Smooth muscle cell (in vitro differentiated cells): ENCODE results near the gene SNIP1. TPM values are rescaled to one million over a fixed set of nuclear protein-coding genes. Genes with fewer than 3 reads are reported as not detected.
"Not testable (repeated sequence)": the region's sequence is repeated elsewhere in the genome, so short reads cannot be mapped to it uniquely, and the experiment has no call there.

Experiments used
- DNase-seq: peaks from one replicate; lab custom pipeline; 2025; ENCODE audit not compliant: unreplicated experiment; lab: John Stamatoyannopoulos, UW
- H2AFZ ChIP-seq: fragments of 200-600 bp; sonication (generic); 2 replicates; pipeline ENCODE4 v1.6.0; 2016; ENCODE audit warnings: antibody characterized with exemption, low read depth, mild to moderate bottlenecking
- H3F3A ChIP-seq: fragments of 200-600 bp; sonication (generic); 2 replicates; pipeline ENCODE4 v1.6.0; 2017; ENCODE audit warnings: antibody characterized with exemption, low read depth
- H3K27ac ChIP-seq: fragments of 200-600 bp; sonication (generic); 2 replicates; pipeline ENCODE4 v1.5.1; 2016; ENCODE audit warnings: low read depth, mild to moderate bottlenecking
- H3K27me3 ChIP-seq: fragments of 200-600 bp; sonication (generic); 2 replicates; pipeline ENCODE4 v1.6.1; 2016; ENCODE audit warnings: low read depth, mild to moderate bottlenecking
- H3K36me3 ChIP-seq: fragments of 200-600 bp; sonication (generic); 2 replicates; pipeline ENCODE4 v1.5.1; 2016; ENCODE audit warnings: low read depth
- H3K4me1 ChIP-seq: fragments of 200-600 bp; sonication (generic); 2 replicates; pipeline ENCODE4 v1.5.1; 2016; ENCODE audit warnings: low read depth
- H3K4me2 ChIP-seq: fragments of 200-600 bp; sonication (generic); 2 replicates; pipeline ENCODE4 v1.6.0; 2016; ENCODE audit warnings: mild to moderate bottlenecking
- H3K4me3 ChIP-seq: fragments of 200-600 bp; sonication (generic); 2 replicates; pipeline ENCODE4 v1.5.1; 2016; ENCODE audit warnings: mild to moderate bottlenecking
- H3K79me2 ChIP-seq: fragments of 200-600 bp; sonication (generic); 2 replicates; pipeline ENCODE4 v1.6.0; 2016; ENCODE audit warnings: low read depth, mild to moderate bottlenecking
- H3K9ac ChIP-seq: fragments of 200-600 bp; sonication (generic); 2 replicates; pipeline ENCODE4 v1.6.0; 2016; ENCODE audit warnings: low read depth
- H3K9me3 ChIP-seq: fragments of 200-600 bp; sonication (generic); replicated peaks from 2 replicates; pipeline ENCODE4 v1.5.1; 2016; ENCODE audit warnings: low read depth
- H4K20me1 ChIP-seq: fragments of 200-600 bp; sonication (generic); 2 replicates; pipeline ENCODE4 v1.6.0; 2016; ENCODE audit warnings: low read depth
- WGBS: methylation state at CpG from one replicate; pipeline ENCODE4 v1.1.7; 2016; ENCODE audit warnings: low lambda C conversion rate; 5-methylcytosine and 5-hydroxymethylcytosine counted together
- polyA plus RNA-seq: library from polyadenylated mRNA; unstranded; fragments of >200 nt; fragmentation: Nextera tagmentation; extraction: Ambion mirVana; gene quantifications from 2 replicates; pipeline ENCODE4 v1.2.1, GENCODE V29; 2016
- total RNA-seq: library from RNA; depleted of rRNA; stranded (reverse); fragments of >200 nt; gene quantifications from 2 replicates; pipeline ENCODE4 v1.2.3, GENCODE V29; 2014
- TF ChIP-seq, protein P1 (sequence below): fragments of 200-600 bp; sonication (generic); IDR thresholded peaks from 2 replicates; pipeline ENCODE4 v1.5.1; 2017; ENCODE audit warnings: borderline replicate concordance, mild to moderate bottlenecking, antibody characterized with exemption; ENCODE audit not compliant: insufficient read depth, poor library complexity, severe bottlenecking

The SNIP1 gene
- total and polyA plus RNA-seq, 2 experiments from 2014 or later = 7.4 to 37.1 TPM

DNA sequence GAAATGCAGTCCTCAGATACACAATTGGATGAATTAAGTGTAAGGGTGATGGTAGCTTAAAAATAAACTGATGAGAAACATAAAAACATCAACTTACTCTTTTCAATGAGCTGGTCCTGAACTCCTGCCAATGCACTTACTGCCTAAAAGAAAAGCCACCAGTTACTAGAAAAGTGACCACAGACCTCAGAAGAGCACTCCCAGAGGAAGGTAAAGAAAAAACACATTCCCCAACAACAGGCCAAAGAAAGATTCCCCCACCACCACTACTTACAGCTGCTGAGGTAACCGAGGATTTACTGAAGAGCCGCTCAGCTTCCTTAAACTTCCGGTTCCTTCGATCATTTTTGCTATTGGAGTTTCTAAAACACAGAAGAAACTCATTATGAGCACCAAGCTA is 44.9 kb downstream of the SNIP1 start:
- no peaks in the 10 kb centered on the region for H3K27me3 ChIP-seq
- H2AFZ ChIP-seq = no peak overlapping the region
- peaks cover 9% of the 10 kb centered on the region for H3K36me3 ChIP-seq
- peaks cover 32% of the 10 kb centered on the region for H3K79me2 ChIP-seq
- no peak overlapping the region for H3K27ac ChIP-seq
- peaks cover 5% of the 10 kb centered on the region for H3F3A ChIP-seq
- no peak overlapping the region for H3K4me3 ChIP-seq
- TF ChIP-seq, protein P1, sequence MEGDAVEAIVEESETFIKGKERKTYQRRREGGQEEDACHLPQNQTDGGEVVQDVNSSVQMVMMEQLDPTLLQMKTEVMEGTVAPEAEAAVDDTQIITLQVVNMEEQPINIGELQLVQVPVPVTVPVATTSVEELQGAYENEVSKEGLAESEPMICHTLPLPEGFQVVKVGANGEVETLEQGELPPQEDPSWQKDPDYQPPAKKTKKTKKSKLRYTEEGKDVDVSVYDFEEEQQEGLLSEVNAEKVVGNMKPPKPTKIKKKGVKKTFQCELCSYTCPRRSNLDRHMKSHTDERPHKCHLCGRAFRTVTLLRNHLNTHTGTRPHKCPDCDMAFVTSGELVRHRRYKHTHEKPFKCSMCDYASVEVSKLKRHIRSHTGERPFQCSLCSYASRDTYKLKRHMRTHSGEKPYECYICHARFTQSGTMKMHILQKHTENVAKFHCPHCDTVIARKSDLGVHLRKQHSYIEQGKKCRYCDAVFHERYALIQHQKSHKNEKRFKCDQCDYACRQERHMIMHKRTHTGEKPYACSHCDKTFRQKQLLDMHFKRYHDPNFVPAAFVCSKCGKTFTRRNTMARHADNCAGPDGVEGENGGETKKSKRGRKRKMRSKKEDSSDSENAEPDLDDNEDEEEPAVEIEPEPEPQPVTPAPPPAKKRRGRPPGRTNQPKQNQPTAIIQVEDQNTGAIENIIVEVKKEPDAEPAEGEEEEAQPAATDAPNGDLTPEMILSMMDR = no peak
- no peak overlapping the region for H3K9ac ChIP-seq
- H3K4me2 ChIP-seq = no peak overlapping the region
- H4K20me1 ChIP-seq = peaks cover 20% of the 10 kb centered on the region
- peaks cover 8% of the 10 kb centered on the region for H3K4me1 ChIP-seq
- WGBS = 92% methylated on average over 4 of the region's 4 CpGs
- DNase-seq = no peak
- H3K9me3 ChIP-seq = no peaks in the 10 kb centered on the region

DNA sequence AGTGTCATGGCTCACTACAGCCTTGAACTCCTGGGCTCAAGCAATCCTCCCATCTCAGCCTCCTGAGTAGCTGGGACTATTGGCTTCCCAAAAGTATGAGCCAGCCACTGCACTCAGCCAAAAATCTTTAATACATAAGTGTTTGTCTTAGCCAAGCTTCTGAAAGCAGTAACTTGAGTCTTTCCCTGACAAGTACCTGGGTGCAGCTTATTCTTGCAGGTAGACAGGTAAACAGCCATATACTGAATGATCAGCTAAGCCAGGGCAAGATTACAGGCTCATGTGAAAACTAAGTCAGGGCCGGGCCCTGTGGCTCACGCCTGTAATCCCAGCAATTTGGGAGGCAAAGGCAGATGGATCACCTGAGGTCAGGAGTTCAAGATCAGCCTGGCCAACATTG is 47.4 kb downstream of the SNIP1 start:
- Histone ChIP-seq H3K4me2 (no peak overlapping the region), H2AFZ (no peak overlapping the region), H3F3A (no peaks in the 10 kb centered on the region), H3K9me3 (no peaks in the 10 kb centered on the region), H3K4me1 (no peaks in the 10 kb centered on the region), H4K20me1 (peaks cover 14% of the 10 kb centered on the region), H3K9ac (no peak overlapping the region), H3K79me2 (peaks cover 9% of the 10 kb centered on the region), H3K4me3 (no peak overlapping the region), H3K27ac (no peak overlapping the region), H3K36me3 (peaks cover 5% of the 10 kb centered on the region), H3K27me3 (no peaks in the 10 kb centered on the region)
- DNase-seq = no peak
- 100% methylated on average over 2 of the region's 2 CpGs for WGBS
- TF ChIP-seq, protein P1 = no peak

DNA sequence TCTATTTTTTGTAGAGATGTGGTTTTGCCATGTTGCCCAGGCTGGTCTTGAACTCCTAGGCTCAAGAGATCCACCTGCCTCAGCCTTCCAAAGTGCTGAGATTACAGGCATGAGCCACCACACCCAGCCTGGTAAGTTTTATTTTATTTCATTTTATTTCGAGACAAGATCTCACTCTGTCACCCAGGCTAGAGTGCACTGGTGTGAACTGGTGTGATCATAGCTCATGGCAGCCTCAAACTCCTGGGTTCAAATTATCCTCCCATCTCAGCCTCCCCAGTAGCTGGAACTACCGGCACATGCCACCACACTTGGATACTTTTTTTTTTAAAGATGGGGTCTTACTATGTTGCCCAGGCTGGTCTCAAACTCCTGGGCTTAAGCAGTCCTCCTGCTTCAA is 51.3 kb downstream of the SNIP1 start:
- H4K20me1 ChIP-seq = peaks cover 21% of the 10 kb centered on the region
- H3K9me3 ChIP-seq, H3K36me3 ChIP-seq, H3F3A ChIP-seq, H2AFZ ChIP-seq, H3K9ac ChIP-seq, H3K27me3 ChIP-seq, DNase-seq, H3K27ac ChIP-seq, H3K4me2 ChIP-seq, H3K79me2 ChIP-seq, H3K4me1 ChIP-seq, H3K4me3 ChIP-seq: not testable (repeated sequence)
- 100% methylated on average over 2 of the region's 2 CpGs for WGBS

DNA sequence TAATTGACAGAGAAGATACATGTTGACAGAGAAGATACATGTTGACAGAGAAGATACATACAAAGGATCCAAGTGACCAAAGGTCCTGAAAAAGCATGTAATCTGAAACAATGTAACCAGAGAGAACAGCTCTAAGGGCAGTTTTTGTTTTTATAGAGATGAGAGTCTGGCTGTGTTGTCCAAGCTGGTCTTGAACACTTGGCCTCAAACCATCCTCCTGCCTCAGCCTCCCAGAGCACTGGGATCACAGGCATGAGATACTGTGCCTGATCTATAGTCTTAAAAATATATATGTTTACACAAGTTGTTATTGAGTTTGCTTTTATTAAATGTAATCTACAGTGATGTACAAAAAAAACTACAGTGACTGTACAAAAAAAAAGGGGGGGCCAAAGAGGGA is 52.0 kb downstream of the SNIP1 start:
- no peaks in the 10 kb centered on the region for H3K9me3 ChIP-seq
- H3K36me3 ChIP-seq = peaks cover 9% of the 10 kb centered on the region
- no peak overlapping the region for H3K4me3 ChIP-seq
- H3K4me1 ChIP-seq = no peaks in the 10 kb centered on the region
- no peaks in the 10 kb centered on the region for H3K27me3 ChIP-seq
- no peak overlapping the region for H3K4me2 ChIP-seq
- no peaks in the 10 kb centered on the region for H3F3A ChIP-seq
- peaks cover 23% of the 10 kb centered on the region for H4K20me1 ChIP-seq
- TF ChIP-seq, protein P1 = no peak
- no peak for DNase-seq
- no peak overlapping the region for H2AFZ ChIP-seq
- H3K9ac ChIP-seq = no peak overlapping the region
- H3K79me2 ChIP-seq = peaks cover 3% of the 10 kb centered on the region
- H3K27ac ChIP-seq = no peak overlapping the region
